K562 (cell line): ENCODE measurements around the gene ANKH. TPM values are rescaled to one million over a fixed set of nuclear protein-coding genes. Genes with fewer than 3 reads are reported as not detected.

Experiments used
- ATAC-seq: fragments of 200-7000 bp; cut with Tn5 transposase; 3 replicates; pipeline ENCODE4 v1.9.1; 2020; ENCODE audit warnings: moderate library complexity
- BruUV-seq: library from RNA; stranded (reverse); fragments of 400-500 nt; replicated peaks from 2 replicates; lab custom pipeline; 2021; lab: Mats Ljungman, UMichigan
- CTCF ChIA-PET: fragments of 300-600 bp; formaldehyde crosslinking; extraction: SDS; loops from one replicate; lab custom pipeline; 2021; ENCODE audit warnings: low intra/inter-chr PET ratio; lab: Yijun Ruan, JAX
- POLR2A ChIA-PET: fragments of 300-600, 350-650 bp; sonication (Branson Sonifier 250); formaldehyde crosslinking; extraction: SDS; loops from one replicate; lab custom pipeline; 2021; ENCODE audit warnings: antibody characterized with exemption, inconsistent platforms; lab: Yijun Ruan, JAX
- DNase-seq, 4 experiments: peaks; one replicate each; pipeline versions ENCODE4 v3.0.0 to v3.0.0-alpha.2; 2011 to 2018; ENCODE audit warnings: low spot score in 3 of 4, mixed read lengths in 3 of 4; ENCODE audit errors: extremely low read depth in 1 of 4
- FAIRE-seq: peaks from 2 replicates; lab custom pipeline; 2011; peaks lifted over from hg19 to GRCh38; lab: Jason Lieb, UNC
- H2AFZ ChIP-seq: 2 replicates; pipeline ENCODE4 v1.6.0; 2011; ENCODE audit warnings: low read depth, low read length, control low read depth, inconsistent platforms
- H3K27ac ChIP-seq: fragments of 200-600 bp; 3 replicates; pipeline ENCODE4 v1.8.0; 2011; ENCODE audit warnings: low read depth, mild to moderate bottlenecking, control low read depth, inconsistent platforms, low read length, moderate library complexity, mixed read lengths; ENCODE audit errors: extremely low read depth
- H3K27me3 ChIP-seq, 2 experiments: fragments of 300-600 bp in 1 of 2; 2 replicates in 1 of 2; 3 replicates in 1 of 2; pipeline versions ENCODE4 v1.6.0 to v1.8.0; 2011; ENCODE audit warnings: inconsistent platforms in 2 of 2, low read length in 2 of 2, mild to moderate bottlenecking in 1 of 2, mixed read lengths in 1 of 2, moderate library complexity in 1 of 2; ENCODE audit not compliant: control insufficient read depth in 2 of 2, insufficient read depth in 2 of 2
- H3K36me3 ChIP-seq: fragments of 300-600 bp; 3 replicates; pipeline ENCODE4 v1.8.0; 2011; ENCODE audit warnings: mild to moderate bottlenecking, low read length, inconsistent platforms; ENCODE audit not compliant: control insufficient read depth, insufficient read depth
- H3K4me1 ChIP-seq, 2 experiments: fragments of 200-600 bp in 1 of 2; replicated peaks in 1 of 2; 2 replicates in 1 of 2; 3 replicates in 1 of 2; pipeline versions ENCODE4 v1.5.1 to v1.8.0; 2011; ENCODE audit warnings: inconsistent platforms in 2 of 2, low read length in 2 of 2, mild to moderate bottlenecking in 1 of 2, mixed read lengths in 1 of 2, moderate library complexity in 1 of 2; ENCODE audit not compliant: control insufficient read depth in 2 of 2, insufficient read depth in 2 of 2
- H3K4me2 ChIP-seq: 2 replicates; pipeline ENCODE4 v1.6.1; 2011; ENCODE audit warnings: low read length, control low read depth, inconsistent platforms, mixed read lengths; ENCODE audit not compliant: insufficient read depth
- H3K4me3 ChIP-seq: fragments of 200-600 bp; sonication (generic), shearing (Covaris generic); 2 replicates; pipeline ENCODE4 v1.5.1; 2016; ENCODE audit warnings: control low read depth, inconsistent platforms
- H3K79me2 ChIP-seq: fragments of 200-600 bp; 3 replicates; pipeline ENCODE4 v1.8.0; 2011; ENCODE audit warnings: low read length, inconsistent platforms; ENCODE audit not compliant: control insufficient read depth, insufficient read depth
- H3K9ac ChIP-seq, 2 experiments: 2 replicates each; pipeline versions ENCODE4 v1.6.0 to v1.6.1; 2011; ENCODE audit warnings: low read depth in 2 of 2, low read length in 2 of 2, control low read depth in 1 of 2, inconsistent platforms in 1 of 2, mild to moderate bottlenecking in 1 of 2, mixed read lengths in 1 of 2; ENCODE audit not compliant: insufficient read depth in 1 of 2
- H3K9me1 ChIP-seq: one replicate; pipeline ENCODE4 v1.6.0; 2011; ENCODE audit warnings: inconsistent platforms, mild to moderate bottlenecking, low read length, moderate library complexity; ENCODE audit not compliant: control insufficient read depth, insufficient read depth
- H3K9me3 ChIP-seq: replicated peaks from 2 replicates; pipeline ENCODE4 v1.5.1; 2011; ENCODE audit warnings: low read depth, low read length, inconsistent platforms; ENCODE audit not compliant: control insufficient read depth, insufficient read depth
- H4K20me1 ChIP-seq: replicated peaks from 2 replicates; pipeline ENCODE4 v1.6.1; 2011; ENCODE audit warnings: low read length, inconsistent platforms, mixed read lengths; ENCODE audit not compliant: control insufficient read depth, insufficient read depth
- ATF4 ChIP-seq: fragments of 450-650 bp; formaldehyde crosslinking; IDR thresholded peaks from 2 replicates; pipeline ENCODE4 v1.4.0; 2022; ENCODE audit warnings: mild to moderate bottlenecking, moderate library complexity
- ETS1 ChIP-seq: conservative IDR thresholded peaks from 2 replicates; pipeline ENCODE4 v1.6.1; 2011; ENCODE audit warnings: low read depth, mild to moderate bottlenecking, low read length; ENCODE audit not compliant: control insufficient read depth
- EWSR1 ChIP-seq: fragments of 450-650 bp; IDR thresholded peaks from 2 replicates; pipeline ENCODE4 v1.6.1; 2018; ENCODE audit warnings: borderline replicate concordance, mild to moderate bottlenecking, low read depth, moderate library complexity; ENCODE audit not compliant: partially characterized antibody
- FIP1L1 ChIP-seq: fragments of 200-400 bp; formaldehyde crosslinking; IDR thresholded peaks from 2 replicates; pipeline ENCODE4 v1.6.1; 2018; ENCODE audit warnings: mild to moderate bottlenecking, low read depth, low read length; ENCODE audit not compliant: poor library complexity, severe bottlenecking
- FOS ChIP-seq: IDR thresholded peaks from 3 replicates; pipeline ENCODE4 v1.6.1; 2011; ENCODE audit not compliant: insufficient read length; ENCODE audit errors: extremely low read depth
- MAFK ChIP-seq: IDR thresholded peaks from 2 replicates; pipeline ENCODE4 v1.6.1; 2011; ENCODE audit warnings: low read length, improper control_type of control experiment
- MYNN ChIP-seq, 2 experiments: sonication (generic); formaldehyde crosslinking in 1 of 2; IDR thresholded peaks; 2 replicates each; pipeline versions ENCODE4 v1.5.0 to v1.6.1; 2016 to 2020; ENCODE audit warnings: antibody characterized with exemption in 1 of 2, missing genetic modification reagents in 1 of 2
- POLR2AphosphoS5 ChIP-seq: IDR thresholded peaks from 2 replicates; pipeline ENCODE4 v1.6.1; 2011; ENCODE audit warnings: mild to moderate bottlenecking, low read depth, low read length, moderate library complexity; ENCODE audit not compliant: control insufficient read depth, insufficient read depth
- RBFOX2 ChIP-seq: fragments of 200-400 bp; formaldehyde crosslinking; IDR thresholded peaks from 2 replicates; pipeline ENCODE4 v1.6.1; 2017; ENCODE audit warnings: low read depth, mild to moderate bottlenecking, low read length, moderate library complexity
- RCOR1 ChIP-seq, 2 experiments: IDR thresholded peaks; 2 replicates each; pipeline ENCODE4 v1.6.1; 2012; ENCODE audit warnings: low read depth in 2 of 2, low read length in 2 of 2, borderline replicate concordance in 1 of 2, improper control_type of control experiment in 1 of 2
- SLC30A9 ChIP-seq: fragments of 250-450 bp; sonication (Bioruptor Pico); IDR thresholded peaks from 2 replicates; pipeline ENCODE4 v1.8.0; 2022; ENCODE audit warnings: mild to moderate bottlenecking, moderate library complexity
- TFAP4 ChIP-seq: sonication (generic); formaldehyde crosslinking; IDR thresholded peaks from 2 replicates; pipeline ENCODE4 v1.8.0; 2022; ENCODE audit warnings: missing genetic modification reagents, mild to moderate bottlenecking, moderate library complexity, borderline replicate concordance
- TRIM24 ChIP-seq, 2 experiments: fragments of 450-650 bp; IDR thresholded peaks; 2 replicates each; pipeline ENCODE4 v1.6.1; 2016
- ZFX ChIP-seq: sonication (generic); formaldehyde crosslinking; IDR thresholded peaks from 2 replicates; pipeline ENCODE4 v1.8.0; 2022; ENCODE audit warnings: mild to moderate bottlenecking, missing genetic modification reagents, moderate library complexity
- ZNF232 ChIP-seq: sonication (generic); formaldehyde crosslinking; IDR thresholded peaks from 2 replicates; pipeline ENCODE4 v1.8.0; 2022; ENCODE audit warnings: mild to moderate bottlenecking, missing genetic modification reagents
- ZNF395 ChIP-seq: fragments of 200-800 bp; sonication (Bioruptor generic); IDR thresholded peaks from 2 replicates; pipeline ENCODE4 v1.6.1; 2017; ENCODE audit warnings: missing genetic modification characterization, missing compliant biosample characterization
- ZNF586 ChIP-seq: fragments of 450-650 bp; formaldehyde crosslinking; conservative IDR thresholded peaks from 2 replicates; pipeline ENCODE4 v1.4.0; 2020; ENCODE audit warnings: mild to moderate bottlenecking, moderate library complexity
- WGBS: fragments of 100-300 bp; shearing (Covaris generic); methylation state at CpG from one replicate; pipeline ENCODE4 v1.1.6; 2016; ENCODE audit warnings: low coverage, mixed read lengths; ENCODE audit not compliant: insufficient coverage; ENCODE audit errors: missing lambda C conversion rate; 5-methylcytosine and 5-hydroxymethylcytosine counted together
- in situ Hi-C: fragments of 300-500 bp; cut with MboI; formaldehyde crosslinking; loops from 4 replicates; pipeline ENCODE4 v1.15.0; 2018; ENCODE audit warnings: inconsistent platforms, mixed read lengths
- intact Hi-C: fragments of 100-400 bp; cut with micrococcal nuclease; formaldehyde crosslinking; loops from 2 replicates; pipeline ENCODE4 v1.14.2; 2022
- polyA plus RNA-seq, 8 experiments: library from polyadenylated mRNA; depleted of rRNA in 4 of 8; stranded (reverse) in 5 of 8; unstranded in 3 of 8; fragments of >200 nt; fragmentation: Nextera tagmentation in 2 of 8; fragmentation: Illumina TruSeq in 1 of 8; extraction: Ambion mirVana in 2 of 8; extraction: Trizol in 1 of 8; gene quantifications; 2 replicates each; pipeline versions ENCODE4 v1.2.1 to v1.2.3, GENCODE V29; 2011 to 2014; ENCODE audit warnings: inconsistent platforms in 1 of 8, missing spikeins in 1 of 8
- total RNA-seq, 7 experiments: library from RNA; depleted of rRNA in 6 of 7; stranded (reverse); fragments of >200 nt in 6 of 7; fragmentation: Illumina TruSeq in 2 of 7; extraction: Trizol in 2 of 7; gene quantifications; 2 replicates each; pipeline versions ENCODE4 v1.2.1 to v1.2.3, GENCODE V29; 2011 to 2021; ENCODE audit warnings: low replicate concordance in 1 of 7

Gene ANKH
- total and polyA plus RNA-seq, 9 of the 15 experiments (the other 6 are each of a cell fraction or from before 2014, with no cell fraction given): 0.79 to 12.2 (median 4.5) TPM

GRCh38 chr5:14715481-14715880 is 156.1 kb downstream of the ANKH start:
- DNase-seq (no peak), ATAC-seq (no peak), FAIRE-seq (no peak)
- in situ Hi-C loops (no loop called here), intact Hi-C loops (no loop called here)
- Histone ChIP-seq H3K79me2 (no peaks in the 10 kb centered on the region), H3K4me2 (no peak overlapping the region), H3K27me3 (no peaks in the 10 kb centered on the region), H3K27ac (no peak overlapping the region), H3K4me3 (no peak overlapping the region), H3K36me3 (peaks cover 38% of the 10 kb centered on the region; the same call in 2 of the 3 replicates), H3K4me1 (peaks cover 0 to 3% of the 10 kb centered on the region in 2 experiments; a peak in 1 of 5 replicates), H3K9me1 (no peaks in the 10 kb centered on the region), H4K20me1 (no peaks in the 10 kb centered on the region), H3K9me3 (no peaks in the 10 kb centered on the region), H2AFZ (no peak overlapping the region), H3K9ac (no peak overlapping the region)
- 90% methylated on average over 3 of the region's 3 CpGs for WGBS
- no TSS peak for BruUV-seq
- ChIA-PET CTCF (interaction anchor here (0.7 kb wide), 1 partner anchor 172 kb away, joined by 3 read pairs; no protein-coding TSS in a partner anchor), POLR2A (interaction anchor here (2.1 to 2.3 kb wide), 2 partner anchors 9 to 11 kb away, joined by 8 read pairs; no protein-coding TSS in a partner anchor)
- TF ChIP-seq POLR2AphosphoS5 (no peak), FIP1L1 (no peak), RBFOX2 (no peak), ZNF586 (CRISPR knock-in tag) (no peak), FOS (no peak), TRIM24 (IDR thresholded peaks at IDR 0.05) (no peak), ZNF232 (CRISPR knock-in tag) (no peak), ETS1 (no peak), MYNN (IDR thresholded peaks at IDR 0.05) (no peak), MYNN (CRISPR knock-in tag; IDR thresholded peaks at IDR 0.05) (no peak), RCOR1 (IDR thresholded peaks at IDR 0.05; ENCODE audit: borderline replicate concordance in 1 of 2, low read depth in 2 of 2, low read length in 2 of 2) (no peak), TFAP4 (CRISPR knock-in tag) (no peak), SLC30A9 (CRISPR knock-in tag) (no peak), ZNF395 (CRISPR knock-in tag) (no peak), EWSR1 (no peak), ATF4 (CRISPR knock-in tag) (no peak), MAFK (no peak), ZFX (CRISPR knock-in tag) (no peak)
